B cell (primary cell): Measurements from ENCODE around the gene RPS28. TPM values are rescaled to one million over a fixed set of nuclear protein-coding genes. Genes with fewer than 3 reads are reported as not detected.

Experiments
- ATAC-seq: fragments of 200-7000 bp; cut with Tn5 transposase; one replicate; pipeline ENCODE4 v1.10.0; 2021; ENCODE audit warnings: low read depth, mild to moderate bottlenecking, moderate number of reproducible peaks, moderate library complexity
- CTCF ChIA-PET: fragments of 350-600 bp; sonication (Branson Sonifier 250); formaldehyde crosslinking; loops from one replicate; lab custom pipeline; 2021; ENCODE audit warnings: antibody characterized with exemption, inconsistent platforms; lab: Charles Lee
- POLR2A ChIA-PET: fragments of 350-600 bp; sonication (Branson Sonifier 250); formaldehyde crosslinking; loops from one replicate; lab custom pipeline; 2021; ENCODE audit warnings: antibody characterized with exemption; lab: Charles Lee
- DNase-seq: peaks from one replicate; pipeline ENCODE4 v3.0.0; 2013
- H2AFZ ChIP-seq: 2 replicates; pipeline ENCODE4 v1.6.1; 2012; ENCODE audit warnings: mild to moderate bottlenecking, low read depth, low read length; ENCODE audit not compliant: insufficient read depth, poor library complexity, severe bottlenecking
- H3K27ac ChIP-seq, 2 donors: 1 replicate in 1 of 2; 2 replicates in 1 of 2; pipeline ENCODE4 v1.5.1; 2012 to 2013; ENCODE audit warnings: low read length in 2 of 2, mild to moderate bottlenecking in 2 of 2, moderate library complexity in 1 of 2
- H3K27me3 ChIP-seq, 4 experiments: fragments of 200-600 bp in 1 of 4; sonication (generic) in 1 of 4; replicated peaks in 1 of 4; 1 replicate in 2 of 4; 2 replicates in 2 of 4; pipeline versions ENCODE4 v1.6.1 to v1.7.0; 2013 to 2016; ENCODE audit warnings: low read length in 3 of 4, mild to moderate bottlenecking in 2 of 4, mixed read lengths in 1 of 4, moderate library complexity in 1 of 4; ENCODE audit not compliant: insufficient read depth in 4 of 4, control insufficient read depth in 3 of 4; ENCODE audit errors: control extremely low read depth in 1 of 4
- H3K36me3 ChIP-seq, 2 experiments: replicated peaks in 1 of 2; 1 replicate in 1 of 2; 2 replicates in 1 of 2; pipeline versions ENCODE4 v1.6.1 to v1.7.1; 2013; ENCODE audit warnings: low read length in 1 of 2; ENCODE audit not compliant: insufficient read depth in 2 of 2, control insufficient read depth in 1 of 2; ENCODE audit errors: control extremely low read depth in 1 of 2, extremely low read depth in 1 of 2
- H3K4me1 ChIP-seq, 2 donors: fragments of 200-600 bp in 1 of 2; sonication (generic) in 1 of 2; 1 replicate in 1 of 2; 2 replicates in 1 of 2; pipeline versions ENCODE4 v1.5.1 to v1.6.1; 2013 to 2017; ENCODE audit warnings: low read length in 2 of 2; ENCODE audit not compliant: control insufficient read depth in 2 of 2, insufficient read depth in 2 of 2
- H3K4me2 ChIP-seq: replicated peaks from 2 replicates; pipeline ENCODE3; 2012; ENCODE audit warnings: mild to moderate bottlenecking, low read depth, low read length; ENCODE audit not compliant: poor library complexity, severe bottlenecking
- H3K4me3 ChIP-seq, 5 experiments: fragments of 200-600 bp in 1 of 5; sonication (generic) in 1 of 5; 1 replicate in 3 of 5; 2 replicates in 2 of 5; pipeline versions ENCODE4 v1.5.1 to v1.7.0; 2011 to 2016; ENCODE audit warnings: low read length in 4 of 5, mild to moderate bottlenecking in 4 of 5, low read depth in 2 of 5, control low read depth in 1 of 5, moderate library complexity in 1 of 5; ENCODE audit not compliant: insufficient read depth in 1 of 5; ENCODE audit errors: control extremely low read depth in 1 of 5, extremely low read depth in 1 of 5
- H3K79me2 ChIP-seq: fragments of 200-600 bp; sonication (generic); one replicate; pipeline ENCODE4 v1.6.0; 2016; ENCODE audit warnings: low read length; ENCODE audit not compliant: control insufficient read depth, insufficient read depth
- H3K9ac ChIP-seq: fragments of 200-600 bp; sonication (generic); 2 replicates; pipeline ENCODE4 v1.6.1; 2017; ENCODE audit warnings: mild to moderate bottlenecking, low read length, moderate library complexity
- H3K9me3 ChIP-seq, 3 donors: one replicate each; pipeline versions ENCODE4 v1.6.1 to v1.7.1; 2013; ENCODE audit warnings: low read length in 2 of 3; ENCODE audit not compliant: control insufficient read depth in 2 of 3, insufficient read depth in 1 of 3; ENCODE audit errors: control extremely low read depth in 1 of 3
- H4K20me1 ChIP-seq: 2 replicates; pipeline ENCODE4 v1.6.0; 2012; ENCODE audit warnings: mild to moderate bottlenecking, low read length; ENCODE audit not compliant: insufficient read depth, control insufficient read depth, poor library complexity, severe bottlenecking
- H3K27ac Mint-ChIP-seq: one replicate; pipeline ENCODE4 v1.8.0; 2021; ENCODE audit warnings: mixed read lengths
- H3K27me3 Mint-ChIP-seq: one replicate; pipeline ENCODE4 v1.8.0; 2021; ENCODE audit warnings: mixed read lengths
- H3K4me1 Mint-ChIP-seq: one replicate; pipeline ENCODE4 v1.8.0; 2021; ENCODE audit warnings: mixed read lengths
- H3K4me3 Mint-ChIP-seq: one replicate; pipeline ENCODE4 v1.8.0; 2021; ENCODE audit warnings: mixed read lengths
- H3K9me3 Mint-ChIP-seq: one replicate; pipeline ENCODE4 v1.8.0; 2022; ENCODE audit warnings: mixed read lengths; ENCODE audit not compliant: insufficient read depth
- EZH2 ChIP-seq: IDR thresholded peaks from 2 replicates; pipeline ENCODE4 v1.6.1; 2012; ENCODE audit warnings: borderline replicate concordance, low read depth, mild to moderate bottlenecking, moderate library complexity, low read length; ENCODE audit not compliant: insufficient read depth, poor library complexity, severe bottlenecking
- WGBS: methylation state at CpG from one replicate; pipeline ENCODE4 v1.1.5; 2013; ENCODE audit warnings: missing lambda C conversion rate; ENCODE audit not compliant: insufficient coverage; 5-methylcytosine and 5-hydroxymethylcytosine counted together
- intact Hi-C: fragments of 100-400 bp; cut with micrococcal nuclease; formaldehyde crosslinking; loops from one replicate; pipeline ENCODE4 v1.10.0; 2022
- polyA plus RNA-seq: library from polyadenylated mRNA; depleted of rRNA; stranded (reverse); fragments of >200 nt; gene quantifications from 2 replicates; pipeline ENCODE4 v1.2.3, GENCODE V29; 2012
- total RNA-seq, 2 donors: library from RNA; stranded (reverse); fragments of 120-200 nt in 1 of 2; gene quantifications; 1 replicate in 1 of 2; 2 replicates in 1 of 2; pipeline versions ENCODE4 v1.2.3 to v1.2.4, GENCODE V29; 2013 to 2022
- TF ChIP-seq, protein P1 (sequence below): fragments of 200-600 bp; IDR thresholded peaks from one replicate; pipeline ENCODE4 v1.8.0; 2022; ENCODE audit warnings: antibody characterized with exemption, mild to moderate bottlenecking

Gene RPS28
- total and polyA plus RNA-seq, 2 donors (not counting 1 experiment from before 2014, with no cell fraction given), result 1,800 to 2,579 TPM

DNA sequence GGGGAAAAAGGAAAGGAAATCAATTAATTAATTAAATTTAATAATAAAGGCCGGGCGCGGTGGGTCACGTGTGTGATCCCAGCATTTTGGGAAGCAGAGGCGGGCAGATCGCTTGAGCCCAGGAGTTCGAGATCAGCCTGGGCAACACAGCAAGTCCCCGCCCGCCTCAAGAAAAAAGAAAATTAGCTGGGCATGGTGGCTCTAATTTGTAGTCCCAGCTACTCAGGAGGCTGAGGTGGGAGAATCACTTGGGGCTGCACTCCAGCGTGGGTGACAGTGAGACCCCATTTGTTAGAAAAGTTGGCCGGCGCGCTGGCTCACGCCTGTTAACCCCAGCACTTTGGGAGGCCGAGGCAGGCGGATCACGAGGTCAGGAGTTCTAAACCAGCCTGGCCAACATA lies 12.4 kb upstream of the RPS28 start:
- DNase-seq, result no peak
- WGBS, result 90% methylated on average over 12 of the region's 17 CpGs
- CTCF ChIA-PET, result interaction anchor here (1.3 kb wide), 1 partner anchor 12 kb away, joined by 3 read pairs; the partner anchor contains the start of genes NDUFA7 and RPS28

More for the DNA sequence above, 12.4 kb upstream of the RPS28 start:
- Histone ChIP-seq H3K27ac (no peak overlapping the region), H4K20me1 (peaks cover 6% of the 10 kb centered on the region), H3K4me1 (peaks cover 7 to 18% of the 10 kb centered on the region in 2 donors), H3K36me3 (peaks cover 2 to 15% of the 10 kb centered on the region in 2 experiments), H3K9ac (peak overlapping the region; percentile 67), H3K79me2 (peaks cover 17% of the 10 kb centered on the region), H3K4me3 (peak overlapping the region; percentile 44 to 68 (median 66)), H2AFZ (no peak overlapping the region), H3K9me3 (no peaks in the 10 kb centered on the region), H3K27me3 (no peaks in the 10 kb centered on the region), H3K4me2 (peak overlapping the region; percentile 86)
- Mint-ChIP-seq H3K4me3 (peak overlapping the region; percentile 93), H3K9me3 (no peaks in the 10 kb centered on the region), H3K4me1 (peaks cover 24% of the 10 kb centered on the region), H3K27ac (no peak overlapping the region), H3K27me3 (no peaks in the 10 kb centered on the region)
- intact Hi-C loops, result loop anchor here (1.0 to 10.0 kb wide), 3 partner anchors 12 to 1114 kb away; partner anchors contain the start of genes NDUFA7, RAB11B and RPS28
- POLR2A ChIA-PET, result no interaction called here
- no peak for TF ChIP-seq EZH2
- TF ChIP-seq, protein P1, sequence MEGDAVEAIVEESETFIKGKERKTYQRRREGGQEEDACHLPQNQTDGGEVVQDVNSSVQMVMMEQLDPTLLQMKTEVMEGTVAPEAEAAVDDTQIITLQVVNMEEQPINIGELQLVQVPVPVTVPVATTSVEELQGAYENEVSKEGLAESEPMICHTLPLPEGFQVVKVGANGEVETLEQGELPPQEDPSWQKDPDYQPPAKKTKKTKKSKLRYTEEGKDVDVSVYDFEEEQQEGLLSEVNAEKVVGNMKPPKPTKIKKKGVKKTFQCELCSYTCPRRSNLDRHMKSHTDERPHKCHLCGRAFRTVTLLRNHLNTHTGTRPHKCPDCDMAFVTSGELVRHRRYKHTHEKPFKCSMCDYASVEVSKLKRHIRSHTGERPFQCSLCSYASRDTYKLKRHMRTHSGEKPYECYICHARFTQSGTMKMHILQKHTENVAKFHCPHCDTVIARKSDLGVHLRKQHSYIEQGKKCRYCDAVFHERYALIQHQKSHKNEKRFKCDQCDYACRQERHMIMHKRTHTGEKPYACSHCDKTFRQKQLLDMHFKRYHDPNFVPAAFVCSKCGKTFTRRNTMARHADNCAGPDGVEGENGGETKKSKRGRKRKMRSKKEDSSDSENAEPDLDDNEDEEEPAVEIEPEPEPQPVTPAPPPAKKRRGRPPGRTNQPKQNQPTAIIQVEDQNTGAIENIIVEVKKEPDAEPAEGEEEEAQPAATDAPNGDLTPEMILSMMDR, result no peak
- ATAC-seq, result no peak
